Testis (tissue), 2 donors: ENCODE measurements around the gene JSRP1.

Experiments used
- POLR2A ChIP-seq: fragments of 450-650 bp; IDR thresholded peaks from one replicate; pipeline ENCODE4 v1.6.1; 2017; ENCODE audit warnings: antibody characterized with exemption, mild to moderate bottlenecking, moderate library complexity
- TF ChIP-seq, protein P1 (sequence below), 3 experiments: fragments of 450-650 bp in 2 of 3; fragments of 200-600 bp in 1 of 3; sonication (generic) in 1 of 3; IDR thresholded peaks; one replicate each; pipeline ENCODE4 v1.5.1; 2016 to 2019; ENCODE audit warnings: antibody characterized with exemption in 3 of 3, mild to moderate bottlenecking in 2 of 3, moderate library complexity in 1 of 3

DNA sequence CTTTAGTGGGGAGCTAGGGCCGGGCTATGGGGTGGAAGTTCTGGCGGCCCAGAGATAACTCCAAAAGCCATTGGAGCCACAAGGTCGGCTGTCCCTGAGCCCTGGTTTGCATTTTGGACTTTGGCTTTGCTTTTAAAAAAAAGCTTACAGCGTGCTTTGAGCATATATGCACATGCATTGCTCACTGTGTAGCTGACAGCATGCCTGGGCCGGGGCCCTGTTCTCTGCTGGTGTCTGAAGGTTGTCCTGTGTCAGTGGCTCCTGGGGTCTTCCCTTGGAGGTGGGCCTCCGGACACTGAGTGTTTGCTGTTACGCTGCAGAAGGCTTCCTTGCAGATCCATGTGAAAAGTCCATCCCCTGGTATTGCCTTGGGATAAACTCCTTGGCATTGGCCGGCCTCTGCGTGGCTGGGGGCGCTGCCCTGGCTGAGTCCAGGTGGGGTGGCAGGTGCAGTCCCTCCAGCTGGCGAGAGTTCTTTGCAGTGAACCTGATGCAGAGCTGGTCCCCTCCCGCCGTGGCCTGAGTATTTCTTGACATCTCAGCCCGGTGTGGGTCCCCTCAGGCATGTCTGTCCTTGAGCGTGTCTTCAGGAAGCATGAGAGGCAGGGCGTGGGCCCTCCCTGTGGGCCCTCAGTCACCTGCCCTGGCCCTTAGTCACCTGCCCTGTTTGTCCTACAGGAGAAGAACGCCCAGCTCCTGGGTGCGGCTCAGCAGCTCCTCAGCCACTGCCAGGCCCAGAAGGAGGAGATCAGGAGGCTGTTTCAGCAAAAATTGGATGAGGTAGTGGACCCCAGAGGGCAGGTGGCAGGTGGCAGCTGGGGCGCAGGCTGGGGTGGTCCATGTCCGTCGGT is 43.1 kb downstream of the JSRP1 start:
- TF ChIP-seq, protein P1, sequence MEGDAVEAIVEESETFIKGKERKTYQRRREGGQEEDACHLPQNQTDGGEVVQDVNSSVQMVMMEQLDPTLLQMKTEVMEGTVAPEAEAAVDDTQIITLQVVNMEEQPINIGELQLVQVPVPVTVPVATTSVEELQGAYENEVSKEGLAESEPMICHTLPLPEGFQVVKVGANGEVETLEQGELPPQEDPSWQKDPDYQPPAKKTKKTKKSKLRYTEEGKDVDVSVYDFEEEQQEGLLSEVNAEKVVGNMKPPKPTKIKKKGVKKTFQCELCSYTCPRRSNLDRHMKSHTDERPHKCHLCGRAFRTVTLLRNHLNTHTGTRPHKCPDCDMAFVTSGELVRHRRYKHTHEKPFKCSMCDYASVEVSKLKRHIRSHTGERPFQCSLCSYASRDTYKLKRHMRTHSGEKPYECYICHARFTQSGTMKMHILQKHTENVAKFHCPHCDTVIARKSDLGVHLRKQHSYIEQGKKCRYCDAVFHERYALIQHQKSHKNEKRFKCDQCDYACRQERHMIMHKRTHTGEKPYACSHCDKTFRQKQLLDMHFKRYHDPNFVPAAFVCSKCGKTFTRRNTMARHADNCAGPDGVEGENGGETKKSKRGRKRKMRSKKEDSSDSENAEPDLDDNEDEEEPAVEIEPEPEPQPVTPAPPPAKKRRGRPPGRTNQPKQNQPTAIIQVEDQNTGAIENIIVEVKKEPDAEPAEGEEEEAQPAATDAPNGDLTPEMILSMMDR (IDR thresholded peaks at IDR 0.05): no peak
- no peak for TF ChIP-seq POLR2A
